DND-41 (cell line): ENCODE data around the gene FAM13A.

ENCODE experiments used
- CTCF ChIP-seq: IDR thresholded peaks from 2 replicates; pipeline ENCODE4 v1.5.1; 2012; ENCODE audit warnings: borderline replicate concordance, low read length, moderate library complexity, mild to moderate bottlenecking; ENCODE audit not compliant: poor library complexity, severe bottlenecking; ENCODE audit errors: extremely low read depth
- EZH2 ChIP-seq: IDR thresholded peaks from 3 replicates; pipeline ENCODE4 v1.6.1; 2012; ENCODE audit warnings: borderline replicate concordance, low read depth, mild to moderate bottlenecking, moderate library complexity, low read length, inconsistent platforms; ENCODE audit not compliant: severe bottlenecking

DNA sequence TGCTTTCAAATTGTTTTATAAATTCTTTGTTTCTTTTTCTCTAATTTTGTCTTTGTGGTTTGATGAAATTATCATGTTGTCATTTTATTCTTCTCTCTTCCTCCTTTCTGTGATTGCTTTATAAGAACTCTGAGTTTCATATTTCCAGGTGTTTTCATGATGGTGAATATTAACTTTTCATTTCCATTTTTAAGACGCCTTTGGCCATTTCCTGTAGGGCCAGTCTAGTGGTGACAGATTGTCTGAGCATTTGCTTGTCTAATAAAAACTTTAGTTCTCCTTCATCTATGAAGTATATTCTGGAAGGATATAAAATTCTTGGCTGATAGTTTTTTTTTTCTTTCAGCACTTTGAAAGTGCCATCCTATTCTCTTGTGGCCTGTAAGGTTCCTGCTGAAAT lies 128.1 kb downstream of the FAM13A start:
- TF ChIP-seq CTCF (no peak), EZH2 (no peak)
